ENCODE results near the gene MYLK. TPM values are rescaled to one million over a fixed set of nuclear protein-coding genes. Genes with fewer than 3 reads are reported as not detected.

MYLK gene
- total and polyA plus RNA-seq, 2 of the 4 experiments (the other 2 are of a cell fraction), result 299 to 484 TPM

DNA sequence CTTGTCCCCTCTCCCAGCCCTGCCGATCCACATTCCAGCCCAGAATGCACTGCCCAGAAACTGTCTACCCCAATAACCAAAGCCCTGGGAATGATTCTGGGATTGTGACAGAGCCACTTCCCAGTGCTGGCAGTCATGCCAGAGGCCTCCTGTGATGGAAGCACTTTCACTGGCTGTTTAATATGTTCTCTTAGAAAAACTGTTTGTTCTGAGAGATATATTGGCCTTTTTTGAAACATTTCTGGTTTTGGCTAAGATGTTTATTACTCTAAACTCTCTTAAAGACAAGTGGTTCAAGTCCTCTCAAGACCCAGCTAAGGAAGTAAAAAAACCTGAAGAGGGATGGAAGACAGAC is 225.3 kb downstream of the MYLK start:
- Histone ChIP-seq H2BK20ac (ENCODE audit: low read depth, low read length) (peak overlapping the region; percentile 57; the same call in 1 of the 2 replicates), H3K18ac (ENCODE audit: low read depth, low read length) (peak overlapping the region; percentile 54; the same call in 1 of the 2 replicates), H2BK120ac (ENCODE audit: low read depth, low read length) (peak overlapping the region; percentile 96), H3K4ac (ENCODE audit: low read depth, low read length) (peak overlapping the region; percentile 87), H3K9me3 (ENCODE audit: control insufficient read depth, insufficient read depth, low read length) (no peaks in the 10 kb centered on the region), H3K4me3 (ENCODE audit: insufficient read depth, low read depth, low read length) (no peak overlapping the region), H4K91ac (ENCODE audit: insufficient read depth, low read depth, low read length) (peak overlapping the region; percentile 17; the same call in 1 of the 2 replicates), H4K20me1 (ENCODE audit: insufficient read depth, low read length) (no peaks in the 10 kb centered on the region), H3K14ac (replicated peaks; ENCODE audit: low read depth, low read length) (peak overlapping the region; percentile 35; the same call in 1 of the 2 replicates), H4K5ac (ENCODE audit: low read depth, low read length) (peak overlapping the region; percentile 26; the same call in 1 of the 2 replicates), H2AK5ac (ENCODE audit: low read depth, low read length) (peak overlapping the region; percentile 57; the same call in 1 of the 2 replicates), H3K79me1 (ENCODE audit: low read depth in 1 of 2, low read length in 2 of 2) (peaks cover 17 to 60% of the 10 kb centered on the region in 2 experiments), H3K23ac (ENCODE audit: low read depth, low read length) (no peak overlapping the region), H3K27ac (ENCODE audit: insufficient read depth, low read length) (no peak overlapping the region; the same call in 1 of the 2 replicates), H2AK9ac (replicated peaks; ENCODE audit: low read depth, low read length, poor library complexity) (no peak overlapping the region), H3K36me3 (ENCODE audit: control insufficient read depth, insufficient read depth, low read length) (peaks cover 71% of the 10 kb centered on the region), H2BK15ac (ENCODE audit: low read depth, low read length) (0 out of 3 replicates have a peak overlapping the region, but pooled peaks have one; percentile 91), H3K27me3 (ENCODE audit: control insufficient read depth, insufficient read depth, low read length) (no peaks in the 10 kb centered on the region), H2BK5ac (ENCODE audit: low read depth, low read length, poor library complexity, severe bottlenecking) (peak overlapping the region; percentile 19), H3K56ac (ENCODE audit: extremely low read depth, insufficient read depth, low read length) (no peak overlapping the region), H3K9ac (ENCODE audit: low read depth, low read length) (no peak overlapping the region), H3K9me1 (ENCODE audit: insufficient read depth, low read length) (peaks cover 34% of the 10 kb centered on the region), H3K4me2 (ENCODE audit: low read depth, low read length) (no peak overlapping the region), H3K4me1 (ENCODE audit: control insufficient read depth, insufficient read depth, low read length) (peaks cover 29% of the 10 kb centered on the region), H2AFZ (replicated peaks; ENCODE audit: low read length, poor library complexity) (no peak overlapping the region), H4K8ac (ENCODE audit: low read depth in 2 of 2, low read length in 2 of 2) (peak overlapping the region in 1 of 2 experiments; percentile 69; a peak in 2 of 4 replicates)
- CTCF ChIA-PET, result interaction anchor here (0.6 kb wide), 1 partner anchor 873 kb away, joined by 3 read pairs; no protein-coding TSS in a partner anchor
- TF ChIP-seq MXI1 (IDR thresholded peaks at IDR 0.05; ENCODE audit: borderline replicate concordance, low read depth, low read length) (no peak), MAZ (IDR thresholded peaks at IDR 0.05; ENCODE audit: borderline replicate concordance, low read depth, low read length) (no peak), RAD21 (IDR thresholded peaks at IDR 0.05; ENCODE audit: low read length) (no peak), RFX5 (IDR thresholded peaks at IDR 0.05; ENCODE audit: low read depth, low read length) (no peak), SMC3 (IDR thresholded peaks at IDR 0.05; ENCODE audit: low read depth, low read length) (no peak), BHLHE40 (IDR thresholded peaks at IDR 0.05; ENCODE audit: low read depth, low read length) (no peak), CHD1 (IDR thresholded peaks at IDR 0.05; ENCODE audit: low read depth, low read length) (no peak), FOS (IDR thresholded peaks at IDR 0.05; ENCODE audit: low read depth, low read length) (no peak)
- intact Hi-C loops (cut with micrococcal nuclease) (loop anchor here (10.0 kb wide), 1 partner anchor 216 kb away; no protein-coding TSS in a partner anchor), in situ Hi-C loops (cut with MboI; ENCODE audit: low sequenced_read_pairs) (no loop called here), dilution Hi-C loops (cut with HindIII; ENCODE audit: low sequenced_read_pairs, unreplicated experiment) (no loop called here)
- POLR2A ChIA-PET (ENCODE audit: unreplicated experiment), result no interaction called here
- no CpG with 5 or more reads among the region's 1 CpG for WGBS, 2 experiments (ENCODE audit: extremely low coverage in 2 of 2, insufficient read length in 1 of 2)
- ATAC-seq (ENCODE audit: low read depth) (no peak), DNase-seq (no peak)
- BruUV-seq (replicated peaks), result no TSS peak

All from IMR-90 (cell line).